ENCODE data around the gene CXXC1.

DNA sequence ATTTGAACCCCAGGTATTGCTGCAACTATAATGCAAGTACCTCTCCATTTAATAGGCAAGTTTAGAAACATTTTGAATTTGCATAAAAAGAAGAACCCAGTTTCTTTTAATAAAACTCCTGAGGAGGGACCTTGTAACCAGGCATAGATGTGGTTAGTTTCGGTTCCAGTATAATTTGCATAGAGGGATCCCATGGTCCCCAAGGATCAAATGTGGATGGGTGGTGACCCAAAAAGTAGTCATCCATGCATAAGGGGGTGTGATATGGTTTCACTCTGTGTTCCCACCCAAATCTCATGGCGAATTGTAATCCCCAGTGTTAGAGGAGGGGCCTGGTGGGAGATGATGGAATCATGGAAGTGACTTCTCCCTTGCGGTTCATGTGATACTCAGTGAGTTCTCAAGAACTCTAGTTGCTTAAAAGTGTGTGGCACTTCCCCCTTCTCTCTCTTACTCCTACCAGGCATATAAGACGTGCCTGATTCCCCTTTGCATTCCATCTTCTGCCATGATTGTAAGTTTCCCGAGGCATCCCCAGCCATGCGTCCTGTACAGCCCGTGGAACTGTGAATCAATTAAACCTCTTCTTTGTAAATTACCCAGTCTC lies 47.2 kb upstream of the CXXC1 start:
- TF ChIP-seq, protein P1, sequence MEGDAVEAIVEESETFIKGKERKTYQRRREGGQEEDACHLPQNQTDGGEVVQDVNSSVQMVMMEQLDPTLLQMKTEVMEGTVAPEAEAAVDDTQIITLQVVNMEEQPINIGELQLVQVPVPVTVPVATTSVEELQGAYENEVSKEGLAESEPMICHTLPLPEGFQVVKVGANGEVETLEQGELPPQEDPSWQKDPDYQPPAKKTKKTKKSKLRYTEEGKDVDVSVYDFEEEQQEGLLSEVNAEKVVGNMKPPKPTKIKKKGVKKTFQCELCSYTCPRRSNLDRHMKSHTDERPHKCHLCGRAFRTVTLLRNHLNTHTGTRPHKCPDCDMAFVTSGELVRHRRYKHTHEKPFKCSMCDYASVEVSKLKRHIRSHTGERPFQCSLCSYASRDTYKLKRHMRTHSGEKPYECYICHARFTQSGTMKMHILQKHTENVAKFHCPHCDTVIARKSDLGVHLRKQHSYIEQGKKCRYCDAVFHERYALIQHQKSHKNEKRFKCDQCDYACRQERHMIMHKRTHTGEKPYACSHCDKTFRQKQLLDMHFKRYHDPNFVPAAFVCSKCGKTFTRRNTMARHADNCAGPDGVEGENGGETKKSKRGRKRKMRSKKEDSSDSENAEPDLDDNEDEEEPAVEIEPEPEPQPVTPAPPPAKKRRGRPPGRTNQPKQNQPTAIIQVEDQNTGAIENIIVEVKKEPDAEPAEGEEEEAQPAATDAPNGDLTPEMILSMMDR (IDR thresholded peaks at IDR 0.05; ENCODE audit: insufficient read depth, low read length, poor library complexity, severe bottlenecking): no peak
- TF ChIP-seq EZH2phosphoT487 (conservative IDR thresholded peaks at IDR 0.05; ENCODE audit: low read length): no peak

Measured in SU-DHL-6 (cell line).